PC-9 (cell line): Measurements from ENCODE around the gene LRRC47. TPM values are rescaled to one million over a fixed set of nuclear protein-coding genes. Genes with fewer than 3 reads are reported as not detected.

Source experiments
- BruUV-seq: library from RNA; stranded (reverse); fragments of 400-500 nt; replicated peaks from 2 replicates; lab custom pipeline; 2021; lab: Mats Ljungman, UMichigan
- CTCF ChIA-PET: fragments of 300-600 bp; sonication (Branson Sonifier 250); formaldehyde crosslinking; loops from one replicate; lab custom pipeline; 2022; ENCODE audit warnings: antibody characterized with exemption; lab: Charles Lee
- POLR2A ChIA-PET: fragments of 300-600 bp; sonication (Branson Sonifier 250); formaldehyde crosslinking; loops from one replicate; lab custom pipeline; 2022; ENCODE audit warnings: antibody characterized with exemption; ENCODE audit not compliant: unreplicated experiment; lab: Charles Lee
- DNase-seq, 2 experiments: peaks; one replicate each; pipeline versions ENCODE4 v3.0.0 to v3.0.0-alpha.2; 2015 to 2022; ENCODE audit warnings: mixed read lengths in 1 of 2
- H2AFZ ChIP-seq: fragments of 200-600 bp; sonication (generic); 2 replicates; pipeline ENCODE4 v1.8.1; 2017; ENCODE audit warnings: antibody characterized with exemption
- H3F3A ChIP-seq: fragments of 200-600 bp; sonication (generic); 2 replicates; pipeline ENCODE4 v1.8.1; 2017; ENCODE audit warnings: antibody characterized with exemption, mild to moderate bottlenecking, low read depth; ENCODE audit not compliant: insufficient read depth
- H3K27ac ChIP-seq: fragments of 200-600 bp; sonication (generic); 2 replicates; pipeline ENCODE4 v1.6.1; 2016; ENCODE audit warnings: mixed run types
- H3K27me3 ChIP-seq: fragments of 200-600 bp; sonication (generic); 2 replicates; pipeline ENCODE4 v1.6.1; 2016; ENCODE audit warnings: low read depth, mixed run types; ENCODE audit not compliant: insufficient read depth
- H3K36me3 ChIP-seq: fragments of 200-600 bp; sonication (generic); 2 replicates; pipeline ENCODE4 v1.6.1; 2016; ENCODE audit warnings: low read depth, mixed run types
- H3K4me1 ChIP-seq: fragments of 200-600 bp; sonication (generic); replicated peaks from 2 replicates; pipeline ENCODE4 v1.6.1; 2016; ENCODE audit warnings: mixed run types; ENCODE audit not compliant: insufficient read depth
- H3K4me2 ChIP-seq: fragments of 200-600 bp; sonication (generic); 2 replicates; pipeline ENCODE4 v1.6.1; 2017; ENCODE audit warnings: mixed run types
- H3K4me3 ChIP-seq: fragments of 200-600 bp; sonication (generic); 2 replicates; pipeline ENCODE4 v1.6.1; 2016; ENCODE audit warnings: mixed run types
- H3K79me2 ChIP-seq: fragments of 200-600 bp; sonication (generic); 2 replicates; pipeline ENCODE4 v1.6.1; 2017; ENCODE audit warnings: low read depth, mixed run types
- H3K9me2 ChIP-seq: fragments of 200-600 bp; sonication (generic); 2 replicates; pipeline ENCODE4 v1.8.1; 2017; ENCODE audit warnings: mild to moderate bottlenecking; ENCODE audit not compliant: insufficient read depth
- H3K9me3 ChIP-seq: fragments of 200-600 bp; sonication (generic); 2 replicates; pipeline ENCODE4 v1.8.1; 2016; ENCODE audit warnings: low read depth; ENCODE audit not compliant: insufficient read depth
- H4K20me1 ChIP-seq: fragments of 200-600 bp; sonication (generic); 2 replicates; pipeline ENCODE4 v1.8.1; 2017; ENCODE audit not compliant: insufficient read depth
- CTCF ChIP-seq: fragments of 200-600 bp; sonication (generic); conservative IDR thresholded peaks from 2 replicates; pipeline ENCODE4 v1.6.1; 2017; ENCODE audit warnings: mixed run types, antibody characterized with exemption, mild to moderate bottlenecking, moderate library complexity
- EZH2 ChIP-seq: fragments of 200-600 bp; sonication (generic); IDR thresholded peaks from 2 replicates; pipeline ENCODE4 v1.8.0; 2017; ENCODE audit warnings: antibody characterized with exemption, low read depth
- intact Hi-C: fragments of 100-400 bp; cut with micrococcal nuclease; formaldehyde crosslinking; loops from one replicate; pipeline ENCODE4 v1.10.0; 2022; ENCODE audit not compliant: unreplicated experiment
- total RNA-seq: library from RNA; stranded (reverse); gene quantifications from 2 replicates; pipeline ENCODE4 v1.2.3, GENCODE V29; 2021

Gene LRRC47
- total RNA-seq, 1 experiment from 2014 or later = 34.2 TPM

GRCh38 chr1:3761296-3762010 lies 34.8 kb downstream of the LRRC47 start:
- Histone ChIP-seq H4K20me1 (no peaks in the 10 kb centered on the region), H2AFZ (no peak overlapping the region), H3F3A (no peaks in the 10 kb centered on the region), H3K4me2 (no peak overlapping the region), H3K4me3 (no peak overlapping the region), H3K9me2 (no peaks in the 10 kb centered on the region), H3K4me1 (no peaks in the 10 kb centered on the region), H3K27ac (no peak overlapping the region), H3K79me2 (no peaks in the 10 kb centered on the region), H3K27me3 (peaks cover 89% of the 10 kb centered on the region), H3K9me3 (no peaks in the 10 kb centered on the region), H3K36me3 (no peaks in the 10 kb centered on the region)
- intact Hi-C loops = no loop called here
- TF ChIP-seq CTCF (no peak), EZH2 (no peak)
- no TSS peak for BruUV-seq
- peak in 1 of 2 experiments; percentile 12 for DNase-seq
- ChIA-PET POLR2A (no interaction called here), CTCF (no interaction called here)

- ChIA-PET CTCF (interaction anchor here (0.6 kb wide), 1 partner anchor 531 kb away, joined by 3 read pairs; no protein-coding TSS in a partner anchor), POLR2A (no interaction called here)
- no peak for DNase-seq
- Histone ChIP-seq H4K20me1 (no peaks in the 10 kb centered on the region), H3K4me2 (no peak overlapping the region), H3K4me1 (no peaks in the 10 kb centered on the region), H2AFZ (no peak overlapping the region), H3K36me3 (no peaks in the 10 kb centered on the region), H3K9me2 (no peaks in the 10 kb centered on the region), H3K4me3 (no peak overlapping the region), H3F3A (no peaks in the 10 kb centered on the region), H3K27me3 (peaks cover 89% of the 10 kb centered on the region), H3K79me2 (no peaks in the 10 kb centered on the region), H3K27ac (no peak overlapping the region), H3K9me3 (no peaks in the 10 kb centered on the region)
- intact Hi-C loops = no loop called here
- BruUV-seq = no TSS peak
- TF ChIP-seq EZH2 (no peak), CTCF (no peak)
Observed at GRCh38 chr1:3759796-3760195, 36.5 kb downstream of the LRRC47 start.

GRCh38 chr1:3759164-3759563 lies 37.1 kb downstream of the LRRC47 start:
- TF ChIP-seq CTCF = no peak
- TF ChIP-seq EZH2 = no peak
- Histone ChIP-seq H3K27me3 (peaks cover 89% of the 10 kb centered on the region), H3K9me3 (no peaks in the 10 kb centered on the region), H3K4me2 (no peak overlapping the region), H3K4me3 (no peak overlapping the region), H3K79me2 (no peaks in the 10 kb centered on the region), H3K27ac (no peak overlapping the region), H4K20me1 (no peaks in the 10 kb centered on the region), H3K4me1 (no peaks in the 10 kb centered on the region), H3K36me3 (no peaks in the 10 kb centered on the region), H3F3A (no peaks in the 10 kb centered on the region), H3K9me2 (no peaks in the 10 kb centered on the region), H2AFZ (no peak overlapping the region)
- intact Hi-C loops = no loop called here
- no TSS peak for BruUV-seq
- ChIA-PET POLR2A (no interaction called here), CTCF (interaction anchor here (0.6 kb wide), 1 partner anchor 531 kb away, joined by 3 read pairs; no protein-coding TSS in a partner anchor)
- DNase-seq = no peak
